HL-60 (cell line): Measurements from ENCODE around the gene LRIT1.

ENCODE experiments used
- DNase-seq, 2 experiments: peaks; one replicate each; pipeline ENCODE4 v3.0.0-alpha.2; 2010 to 2020; ENCODE audit warnings: low read depth in 1 of 2, low spot score in 1 of 2
- H3K27ac ChIP-seq: fragments of 250-450 bp; sonication (Bioruptor Pico); replicated peaks from 2 replicates; pipeline ENCODE4 v1.5.1; 2020; ENCODE audit warnings: mild to moderate bottlenecking, moderate library complexity
- H3K27me3 ChIP-seq: fragments of 250-450 bp; sonication (Bioruptor Pico); 2 replicates; pipeline ENCODE4 v1.5.1; 2021; ENCODE audit warnings: mild to moderate bottlenecking, moderate library complexity; ENCODE audit not compliant: insufficient read depth, poor library complexity, severe bottlenecking
- H3K4me3 ChIP-seq: replicated peaks from 2 replicates; pipeline ENCODE4 v1.5.1; 2011; ENCODE audit warnings: mild to moderate bottlenecking, control low read depth, low read length; ENCODE audit not compliant: insufficient read depth
- GABPA ChIP-seq: IDR thresholded peaks from 2 replicates; pipeline ENCODE4 v1.6.1; 2012; ENCODE audit warnings: low read depth
- POLR2AphosphoS5 ChIP-seq: IDR thresholded peaks from 2 replicates; pipeline ENCODE4 v1.6.1; 2012; ENCODE audit warnings: low read depth
- SPI1 ChIP-seq: IDR thresholded peaks from 2 replicates; pipeline ENCODE4 v1.6.1; 2012; ENCODE audit warnings: low read depth, mild to moderate bottlenecking, borderline replicate concordance
- long read RNA-seq: library from polyadenylated mRNA; unstranded; transcript quantifications from one replicate; pipeline ENCODE4 v2.0.0, GENCODE V29; 2020
- TF ChIP-seq, protein P1 (sequence below): IDR thresholded peaks from 2 replicates; pipeline ENCODE4 v1.6.1; 2012; ENCODE audit warnings: low read depth; ENCODE audit not compliant: insufficient replicate concordance
- TF ChIP-seq, protein P2 (sequence below): IDR thresholded peaks from one replicate; pipeline ENCODE4 v1.5.1; 2011; ENCODE audit warnings: low read length, control low read depth, inconsistent platforms; ENCODE audit not compliant: insufficient read depth

LRIT1 gene, protein sequence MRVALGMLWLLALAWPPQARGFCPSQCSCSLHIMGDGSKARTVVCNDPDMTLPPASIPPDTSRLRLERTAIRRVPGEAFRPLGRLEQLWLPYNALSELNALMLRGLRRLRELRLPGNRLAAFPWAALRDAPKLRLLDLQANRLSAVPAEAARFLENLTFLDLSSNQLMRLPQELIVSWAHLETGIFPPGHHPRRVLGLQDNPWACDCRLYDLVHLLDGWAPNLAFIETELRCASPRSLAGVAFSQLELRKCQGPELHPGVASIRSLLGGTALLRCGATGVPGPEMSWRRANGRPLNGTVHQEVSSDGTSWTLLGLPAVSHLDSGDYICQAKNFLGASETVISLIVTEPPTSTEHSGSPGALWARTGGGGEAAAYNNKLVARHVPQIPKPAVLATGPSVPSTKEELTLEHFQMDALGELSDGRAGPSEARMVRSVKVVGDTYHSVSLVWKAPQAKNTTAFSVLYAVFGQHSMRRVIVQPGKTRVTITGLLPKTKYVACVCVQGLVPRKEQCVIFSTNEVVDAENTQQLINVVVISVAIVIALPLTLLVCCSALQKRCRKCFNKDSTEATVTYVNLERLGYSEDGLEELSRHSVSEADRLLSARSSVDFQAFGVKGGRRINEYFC
- long read RNA-seq: 0 reads

DNA sequence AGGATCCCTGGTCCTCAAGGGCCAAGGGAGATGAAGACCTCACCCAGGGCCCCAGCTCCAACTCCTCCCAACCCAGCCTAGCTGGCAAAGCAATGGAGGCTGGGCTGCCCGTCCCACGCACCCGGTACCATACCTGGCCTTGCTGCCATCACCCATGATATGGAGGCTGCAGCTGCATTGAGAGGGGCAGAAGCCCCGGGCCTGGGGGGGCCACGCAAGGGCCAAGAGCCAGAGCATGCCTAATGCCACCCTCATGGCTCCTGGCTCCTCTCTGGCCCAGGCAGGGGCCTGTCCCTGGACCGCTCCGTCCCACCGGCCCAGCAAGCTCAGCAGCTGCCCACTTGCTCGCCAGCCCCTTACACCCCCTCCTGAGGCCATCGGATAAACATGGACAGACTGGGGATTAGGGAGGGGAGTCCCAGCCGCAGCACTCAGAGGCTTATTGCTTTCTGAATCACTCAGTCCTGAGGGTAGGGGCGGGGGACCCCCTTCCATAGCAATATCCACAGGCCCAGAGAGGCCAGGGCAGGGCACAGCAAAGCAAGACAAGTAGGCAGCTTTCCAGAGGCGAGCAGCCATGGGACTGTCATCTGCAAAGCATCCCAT is at the start of gene LRIT1:
TSS of gene LRIT1 (minus strand) at position 362 of the 606 bp plus-strand sequence. CDS start at position 255, 107 bp downstream.
- DNase-seq: no peak
- no peak within 1 kb of the TSS for H3K4me3 ChIP-seq
- H3K27me3 ChIP-seq: no peaks in the 10 kb centered on the region
- H3K27ac ChIP-seq: no peak within 1 kb of the TSS
- no peak for TF ChIP-seq POLR2AphosphoS5
- TF ChIP-seq GABPA: no peak
- TF ChIP-seq, protein P1, sequence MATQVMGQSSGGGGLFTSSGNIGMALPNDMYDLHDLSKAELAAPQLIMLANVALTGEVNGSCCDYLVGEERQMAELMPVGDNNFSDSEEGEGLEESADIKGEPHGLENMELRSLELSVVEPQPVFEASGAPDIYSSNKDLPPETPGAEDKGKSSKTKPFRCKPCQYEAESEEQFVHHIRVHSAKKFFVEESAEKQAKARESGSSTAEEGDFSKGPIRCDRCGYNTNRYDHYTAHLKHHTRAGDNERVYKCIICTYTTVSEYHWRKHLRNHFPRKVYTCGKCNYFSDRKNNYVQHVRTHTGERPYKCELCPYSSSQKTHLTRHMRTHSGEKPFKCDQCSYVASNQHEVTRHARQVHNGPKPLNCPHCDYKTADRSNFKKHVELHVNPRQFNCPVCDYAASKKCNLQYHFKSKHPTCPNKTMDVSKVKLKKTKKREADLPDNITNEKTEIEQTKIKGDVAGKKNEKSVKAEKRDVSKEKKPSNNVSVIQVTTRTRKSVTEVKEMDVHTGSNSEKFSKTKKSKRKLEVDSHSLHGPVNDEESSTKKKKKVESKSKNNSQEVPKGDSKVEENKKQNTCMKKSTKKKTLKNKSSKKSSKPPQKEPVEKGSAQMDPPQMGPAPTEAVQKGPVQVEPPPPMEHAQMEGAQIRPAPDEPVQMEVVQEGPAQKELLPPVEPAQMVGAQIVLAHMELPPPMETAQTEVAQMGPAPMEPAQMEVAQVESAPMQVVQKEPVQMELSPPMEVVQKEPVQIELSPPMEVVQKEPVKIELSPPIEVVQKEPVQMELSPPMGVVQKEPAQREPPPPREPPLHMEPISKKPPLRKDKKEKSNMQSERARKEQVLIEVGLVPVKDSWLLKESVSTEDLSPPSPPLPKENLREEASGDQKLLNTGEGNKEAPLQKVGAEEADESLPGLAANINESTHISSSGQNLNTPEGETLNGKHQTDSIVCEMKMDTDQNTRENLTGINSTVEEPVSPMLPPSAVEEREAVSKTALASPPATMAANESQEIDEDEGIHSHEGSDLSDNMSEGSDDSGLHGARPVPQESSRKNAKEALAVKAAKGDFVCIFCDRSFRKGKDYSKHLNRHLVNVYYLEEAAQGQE: no peak
- no peak for TF ChIP-seq SPI1
- TF ChIP-seq, protein P2, sequence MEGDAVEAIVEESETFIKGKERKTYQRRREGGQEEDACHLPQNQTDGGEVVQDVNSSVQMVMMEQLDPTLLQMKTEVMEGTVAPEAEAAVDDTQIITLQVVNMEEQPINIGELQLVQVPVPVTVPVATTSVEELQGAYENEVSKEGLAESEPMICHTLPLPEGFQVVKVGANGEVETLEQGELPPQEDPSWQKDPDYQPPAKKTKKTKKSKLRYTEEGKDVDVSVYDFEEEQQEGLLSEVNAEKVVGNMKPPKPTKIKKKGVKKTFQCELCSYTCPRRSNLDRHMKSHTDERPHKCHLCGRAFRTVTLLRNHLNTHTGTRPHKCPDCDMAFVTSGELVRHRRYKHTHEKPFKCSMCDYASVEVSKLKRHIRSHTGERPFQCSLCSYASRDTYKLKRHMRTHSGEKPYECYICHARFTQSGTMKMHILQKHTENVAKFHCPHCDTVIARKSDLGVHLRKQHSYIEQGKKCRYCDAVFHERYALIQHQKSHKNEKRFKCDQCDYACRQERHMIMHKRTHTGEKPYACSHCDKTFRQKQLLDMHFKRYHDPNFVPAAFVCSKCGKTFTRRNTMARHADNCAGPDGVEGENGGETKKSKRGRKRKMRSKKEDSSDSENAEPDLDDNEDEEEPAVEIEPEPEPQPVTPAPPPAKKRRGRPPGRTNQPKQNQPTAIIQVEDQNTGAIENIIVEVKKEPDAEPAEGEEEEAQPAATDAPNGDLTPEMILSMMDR: no peak

DNA sequence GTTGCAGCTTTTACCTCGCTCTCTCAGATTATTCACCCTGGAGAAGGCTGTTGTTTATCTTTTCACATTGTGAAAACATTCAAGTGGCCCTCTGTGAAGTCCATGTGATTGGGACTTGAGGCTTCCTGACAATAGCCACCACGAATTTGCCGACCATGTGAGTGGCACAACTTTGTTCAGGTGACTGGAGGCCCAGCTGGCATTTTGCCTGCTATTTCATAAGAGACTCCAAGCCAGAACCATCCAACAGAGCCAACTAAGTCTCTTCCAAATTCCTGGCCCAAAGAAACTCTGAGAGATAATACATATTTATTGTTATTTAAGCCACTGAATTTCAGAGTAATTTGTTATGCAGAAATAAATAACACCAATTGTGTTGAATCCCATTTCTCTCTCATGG is 48.9 kb upstream of the LRIT1 start:
- DNase-seq: no peak
- H3K27me3 ChIP-seq: peaks cover 4% of the 10 kb centered on the region
- H3K4me3 ChIP-seq: no peak overlapping the region
- no peak overlapping the region for H3K27ac ChIP-seq
- TF ChIP-seq, protein P1: no peak
- TF ChIP-seq SPI1: no peak
- TF ChIP-seq, protein P2: no peak
- TF ChIP-seq GABPA: no peak

DNA sequence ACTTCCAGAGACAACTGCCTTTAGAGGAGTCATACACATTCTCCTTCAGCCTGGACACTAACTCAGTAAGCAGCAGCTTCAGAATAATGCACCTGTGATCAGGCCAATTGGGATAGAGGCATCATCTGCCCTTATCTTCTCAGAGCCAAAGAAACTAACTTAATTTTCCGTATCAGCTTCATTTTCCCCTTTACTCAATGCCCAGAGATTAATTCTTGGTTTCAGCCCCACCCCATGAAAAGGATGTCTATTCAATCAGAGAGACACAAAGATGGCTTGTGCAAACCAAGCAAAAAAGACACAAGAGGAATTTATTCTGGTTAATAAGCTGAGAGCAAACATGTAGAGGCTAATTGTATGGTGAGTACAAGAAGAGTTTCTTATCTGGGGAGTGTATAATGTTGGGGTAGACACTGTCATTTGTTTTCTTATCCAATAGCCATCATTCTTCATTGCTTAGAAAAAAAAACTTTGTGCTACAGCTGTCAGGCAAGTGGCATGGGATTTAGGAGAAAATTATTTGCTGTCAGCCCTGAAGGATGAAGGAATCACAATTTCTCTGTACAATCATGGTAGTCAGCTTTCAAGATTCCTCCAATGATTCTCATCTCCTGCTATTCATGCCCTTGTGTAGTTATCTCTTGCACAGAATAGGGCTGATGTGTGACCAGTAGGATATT is 48.3 kb upstream of the LRIT1 start:
- Histone ChIP-seq H3K27ac (no peak overlapping the region), H3K4me3 (no peak overlapping the region), H3K27me3 (peaks cover 4% of the 10 kb centered on the region)
- TF ChIP-seq SPI1: no peak
- TF ChIP-seq GABPA: no peak
- TF ChIP-seq, protein P2: no peak
- no peak for TF ChIP-seq POLR2AphosphoS5
- DNase-seq: no peak
